ENCODE data around the gene HLA-B. TPM values are rescaled to one million over a fixed set of nuclear protein-coding genes. Genes with fewer than 3 reads are reported as not detected.
A peak's percentile ranks its signal among the peaks of the same experiment; 100 is the strongest.
"Not testable (repeated sequence)": the region's sequence is repeated elsewhere in the genome, so short reads cannot be mapped to it uniquely, and the experiment has no call there.

The HLA-B gene
- total RNA-seq, 1 experiment from 2014 or later, result 69.1 TPM

DNA sequence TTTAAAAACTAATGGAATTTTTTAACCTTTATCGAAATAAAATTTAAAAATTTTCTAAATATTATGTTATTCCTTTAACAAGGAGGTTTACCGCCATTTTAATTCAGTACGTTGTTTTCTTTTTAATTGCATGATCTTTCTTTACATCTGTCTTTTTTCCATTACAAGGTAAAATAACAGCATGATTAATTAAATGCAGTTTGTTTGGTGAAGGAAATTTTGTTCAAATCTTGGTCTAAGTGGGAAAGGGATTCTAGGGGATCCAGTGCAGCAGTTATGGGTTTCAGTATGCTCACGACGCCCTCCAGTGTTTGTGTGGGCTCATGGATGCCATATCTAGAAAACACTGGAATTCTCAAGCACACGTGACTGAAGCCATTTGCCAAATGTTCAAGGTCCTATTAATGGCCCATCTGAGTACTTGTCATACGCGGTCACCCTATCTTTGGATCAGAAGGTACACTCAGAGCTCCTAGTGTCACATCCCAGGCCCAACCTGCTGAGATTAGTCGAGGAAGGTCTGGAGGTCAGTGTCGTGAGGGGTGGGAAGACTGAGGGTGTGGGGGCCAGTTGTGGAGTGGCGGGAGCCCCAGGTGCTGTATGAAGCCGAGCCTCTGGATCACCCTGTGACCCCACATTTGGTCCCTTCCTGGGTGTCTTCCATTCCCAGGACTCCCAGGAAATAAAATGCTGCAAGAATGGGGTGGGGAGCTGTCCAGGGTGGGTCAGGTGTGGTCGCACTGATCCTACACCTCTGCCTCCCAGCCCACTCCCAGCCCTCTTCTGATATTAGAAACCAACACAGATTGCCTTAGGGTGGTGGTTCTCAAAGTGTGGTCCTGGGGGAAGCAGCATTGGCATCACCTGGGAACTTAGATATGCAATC lies 32.2 kb upstream of the HLA-B start:
- not testable (repeated sequence) for H3K4me3 ChIP-seq, H3K36me3 ChIP-seq, H3K27me3 ChIP-seq, H3K9me3 ChIP-seq, DNase-seq

DNA sequence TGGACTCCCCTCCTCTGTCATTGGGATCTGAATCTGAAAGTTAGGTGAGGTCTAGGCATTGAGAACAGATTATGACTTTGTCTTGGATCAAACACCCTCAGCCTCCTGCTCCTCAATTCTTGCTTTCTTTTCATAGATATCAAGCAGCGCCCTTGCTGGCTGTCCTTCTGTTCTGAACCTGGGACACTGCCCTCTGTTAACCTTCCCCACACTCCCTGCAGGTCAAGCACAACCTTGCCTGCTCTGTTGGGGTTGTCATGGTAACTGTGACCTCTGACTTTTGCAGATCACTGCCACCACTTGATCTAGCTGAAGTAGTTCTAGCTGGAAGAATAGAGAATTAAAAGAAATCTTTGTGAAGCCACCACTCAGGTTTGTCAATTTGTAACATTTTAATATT lies 30.0 kb upstream of the HLA-B start:
- Histone ChIP-seq H3K36me3 (no peaks in the 10 kb centered on the region), H3K9me3 (no peaks in the 10 kb centered on the region), H3K4me3 (no peak overlapping the region), H3K27me3 (no peaks in the 10 kb centered on the region)
- DNase-seq, result no peak

DNA sequence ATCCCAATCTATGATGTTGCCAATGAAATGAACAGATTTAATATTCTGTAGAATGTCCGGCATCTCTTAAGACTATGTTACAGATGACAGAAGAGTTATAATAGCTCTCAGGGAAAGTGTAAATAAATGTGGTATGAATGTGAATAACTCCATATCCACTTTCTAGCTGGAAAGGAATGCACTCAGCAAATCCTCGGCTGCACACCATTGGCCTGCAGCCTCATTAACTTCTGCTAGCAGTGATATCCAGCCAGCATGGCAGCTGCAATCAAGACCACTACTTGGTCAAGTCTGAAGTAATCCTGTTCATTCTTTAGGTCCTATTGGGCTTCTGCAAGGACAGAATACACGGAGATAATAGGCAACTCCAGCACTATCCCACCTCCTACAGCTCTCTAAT lies 29.1 kb upstream of the HLA-B start:
- no peak for DNase-seq
- H3K4me3 ChIP-seq, result no peak overlapping the region

DNA sequence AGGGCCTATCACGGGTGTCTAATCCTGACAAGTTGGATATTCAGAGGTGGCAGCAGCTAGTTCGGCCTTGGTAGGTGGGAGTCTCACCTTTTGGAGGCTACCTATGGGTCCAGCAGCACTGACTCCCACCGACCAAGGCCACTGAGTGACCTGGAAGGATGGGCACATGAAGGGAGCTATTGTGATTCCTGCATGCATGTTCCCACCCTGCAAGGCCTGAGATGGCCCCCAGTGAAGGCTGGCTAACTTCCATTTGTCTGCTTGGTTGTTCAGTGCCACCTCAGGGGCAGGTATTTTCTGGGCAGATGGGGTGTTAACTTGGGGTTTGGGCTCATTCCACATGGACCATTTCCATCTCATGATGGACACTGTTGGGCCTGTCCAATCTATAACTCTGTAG lies 28.1 kb upstream of the HLA-B start:
- DNase-seq, result no peak

More for the DNA sequence above, 29.1 kb upstream of the HLA-B start:
- Histone ChIP-seq H3K36me3 (no peaks in the 10 kb centered on the region), H3K27me3 (no peaks in the 10 kb centered on the region), H3K9me3 (no peaks in the 10 kb centered on the region)

DNA sequence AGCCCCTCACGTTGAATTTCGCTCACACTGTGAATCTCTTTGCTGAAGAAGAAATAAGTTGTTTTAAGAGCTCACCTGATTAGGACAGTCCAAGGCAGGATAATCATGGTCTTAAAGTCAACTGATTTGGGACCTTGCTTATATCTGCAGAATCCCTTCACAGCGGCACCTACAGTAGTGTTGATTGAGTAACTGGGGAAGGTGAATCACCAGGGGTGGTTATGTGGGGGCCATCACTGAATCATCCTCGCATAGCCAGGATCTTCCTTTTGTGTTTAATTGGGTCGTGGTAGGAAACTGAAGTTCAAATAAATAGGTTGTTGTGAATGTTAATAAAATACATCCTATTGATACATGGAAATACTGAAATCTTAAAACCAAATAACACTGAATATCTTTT lies 26.2 kb upstream of the HLA-B start:
- H3K9me3 ChIP-seq, result no peaks in the 10 kb centered on the region
- no peaks in the 10 kb centered on the region for H3K27me3 ChIP-seq
- H3K36me3 ChIP-seq, result no peaks in the 10 kb centered on the region
- no peak overlapping the region for H3K4me3 ChIP-seq
- DNase-seq, result no peak

More for the DNA sequence above, 28.1 kb upstream of the HLA-B start:
- Histone ChIP-seq H3K27me3 (no peaks in the 10 kb centered on the region), H3K4me3 (no peak overlapping the region), H3K9me3 (no peaks in the 10 kb centered on the region), H3K36me3 (no peaks in the 10 kb centered on the region)

DNA sequence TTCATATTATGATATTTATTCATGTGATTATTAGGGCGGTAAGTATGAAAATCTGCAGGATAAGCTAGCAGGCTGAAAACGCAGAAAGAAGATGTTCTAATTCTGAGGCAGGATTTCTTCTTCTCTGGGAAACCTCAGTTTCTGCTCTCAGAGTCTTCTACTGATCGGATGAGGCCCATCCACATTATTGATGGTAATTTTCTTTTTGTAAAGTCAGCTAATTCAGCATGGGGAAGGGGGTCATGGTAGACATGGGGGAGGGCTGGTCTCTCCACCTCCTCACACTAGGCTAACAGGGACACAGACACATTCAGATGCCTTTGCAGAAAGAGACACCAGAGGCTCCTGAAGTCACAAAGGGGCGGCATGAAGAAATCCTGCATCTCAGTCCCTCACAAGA lies 24.7 kb upstream of the HLA-B start:
- no peak for DNase-seq
- Histone ChIP-seq H3K36me3 (no peaks in the 10 kb centered on the region), H3K27me3 (no peaks in the 10 kb centered on the region), H3K4me3 (no peak overlapping the region), H3K9me3 (no peaks in the 10 kb centered on the region)

DNA sequence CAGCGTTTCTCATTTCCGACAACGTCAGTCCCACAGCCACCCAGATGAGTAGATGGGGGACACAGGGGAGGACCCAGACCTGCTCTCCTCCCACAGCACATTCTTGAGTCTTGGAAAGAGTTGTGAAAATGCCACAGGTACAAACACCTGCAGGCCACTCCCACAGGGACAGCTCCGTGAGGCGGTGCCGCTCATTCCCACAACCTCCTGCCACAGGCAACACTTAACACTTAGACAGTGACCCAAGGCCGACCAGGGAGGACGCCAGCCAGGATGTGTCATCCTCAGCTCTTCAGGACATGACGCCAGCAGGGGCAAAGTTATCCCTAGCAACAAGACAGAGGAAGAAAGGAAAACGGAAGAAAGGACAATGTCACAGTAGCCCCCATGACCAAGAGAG lies 22.9 kb upstream of the HLA-B start:
- no peaks in the 10 kb centered on the region for H3K27me3 ChIP-seq
- H3K9me3 ChIP-seq, result no peaks in the 10 kb centered on the region
- H3K4me3 ChIP-seq, result no peak overlapping the region
- no peak for DNase-seq
- no peaks in the 10 kb centered on the region for H3K36me3 ChIP-seq

DNA sequence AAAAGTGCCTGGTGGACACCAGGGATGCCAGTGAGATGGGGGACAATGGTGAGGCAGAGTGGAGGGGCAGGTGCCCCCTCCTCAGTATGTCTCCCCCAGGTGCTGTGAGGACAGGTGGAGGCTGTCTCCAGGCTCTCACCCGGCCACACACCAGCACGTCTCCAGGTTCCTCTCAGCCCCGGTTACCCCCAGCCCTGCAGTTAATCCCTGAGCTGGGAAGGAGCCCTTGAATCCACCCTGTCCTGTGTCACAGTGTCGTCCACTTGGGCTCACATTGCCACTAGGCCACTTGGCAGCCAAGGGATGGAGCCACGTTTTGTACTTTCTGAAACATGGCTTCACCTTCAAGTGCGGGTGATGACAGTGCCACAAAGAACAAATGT lies 21.7 kb upstream of the HLA-B start:
- no peaks in the 10 kb centered on the region for H3K36me3 ChIP-seq
- no peak for DNase-seq
- H3K27me3 ChIP-seq, result no peaks in the 10 kb centered on the region
- no peak overlapping the region for H3K4me3 ChIP-seq
- no peaks in the 10 kb centered on the region for H3K9me3 ChIP-seq

DNA sequence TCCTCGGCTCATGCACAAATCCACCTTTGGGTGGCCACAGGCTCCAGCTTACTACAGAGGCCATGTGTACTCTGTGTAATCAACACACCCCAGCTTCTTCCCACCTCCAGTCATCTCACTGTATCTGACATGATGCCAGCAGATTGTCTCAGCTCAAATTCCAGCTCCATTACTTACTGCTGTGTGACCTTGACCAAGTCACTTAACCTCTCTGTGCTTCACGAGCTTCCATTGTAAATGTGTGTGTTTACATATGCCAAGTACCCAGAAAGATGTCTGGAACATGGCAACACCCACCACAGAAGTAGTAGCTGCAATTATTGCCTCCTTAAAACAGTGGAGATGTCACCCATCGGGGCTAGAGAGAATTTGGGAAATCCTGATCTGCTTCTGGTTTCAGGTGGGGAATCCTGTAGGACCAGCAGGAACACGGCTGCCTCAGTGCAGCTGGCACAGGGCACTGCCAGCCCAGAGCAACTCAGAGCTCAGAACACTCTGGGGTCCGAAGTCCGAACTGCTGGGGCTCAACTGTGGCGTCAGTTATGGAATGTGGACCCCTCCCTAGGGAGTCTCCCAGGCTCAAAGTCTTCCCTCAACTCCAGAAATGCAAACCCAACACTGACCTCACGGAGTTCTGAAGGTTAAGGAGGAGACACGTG lies 21.2 kb upstream of the HLA-B start:
- Histone ChIP-seq H3K36me3 (no peaks in the 10 kb centered on the region), H3K4me3 (no peak overlapping the region), H3K9me3 (no peaks in the 10 kb centered on the region), H3K27me3 (no peaks in the 10 kb centered on the region)
- no peak for DNase-seq

DNA sequence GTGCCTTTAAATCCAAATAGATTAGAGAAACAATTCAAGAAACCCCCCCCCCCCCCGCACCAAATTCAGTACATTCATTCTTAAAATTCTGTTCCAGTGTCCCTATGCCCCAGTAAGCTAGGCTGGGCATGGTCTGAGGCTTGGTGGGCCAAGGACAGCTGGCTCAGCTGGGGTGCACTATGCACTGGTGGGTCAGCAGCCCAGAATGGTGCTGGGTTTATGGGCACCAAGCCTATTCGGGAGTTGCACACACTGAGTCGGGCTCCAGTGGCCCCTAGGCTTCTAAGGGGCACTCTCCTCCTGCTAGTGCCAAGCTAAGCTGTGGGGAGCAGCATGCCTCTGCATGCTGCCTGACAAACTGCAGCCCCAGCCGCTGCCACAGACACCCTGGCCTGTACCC lies 20.1 kb upstream of the HLA-B start:
- DNase-seq, result no peak
- Histone ChIP-seq H3K27me3 (no peaks in the 10 kb centered on the region), H3K36me3 (no peaks in the 10 kb centered on the region)

DNA sequence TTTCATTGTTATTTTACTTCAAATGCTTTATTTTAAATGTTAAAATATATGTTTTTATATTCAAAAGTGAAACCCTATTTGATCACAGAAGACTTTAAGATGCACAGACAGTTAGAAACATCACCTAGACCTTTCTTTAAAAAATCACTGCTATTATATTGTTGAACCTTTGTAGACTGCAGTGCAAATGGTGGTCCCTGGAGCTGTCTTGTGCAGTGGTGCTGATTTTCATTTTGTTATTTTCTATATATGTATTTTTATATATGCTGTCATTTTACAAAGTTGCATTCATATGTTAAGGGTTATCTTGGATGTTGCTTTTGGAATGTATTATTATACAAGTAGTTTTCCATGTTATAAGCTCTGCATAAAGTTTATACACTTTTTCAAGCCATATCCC lies 18.7 kb upstream of the HLA-B start:
- H3K36me3 ChIP-seq, result no peaks in the 10 kb centered on the region
- H3K4me3 ChIP-seq, result no peak overlapping the region
- peaks cover 7% of the 10 kb centered on the region; the same call in 1 of the 2 replicates for H3K9me3 ChIP-seq
- H3K27me3 ChIP-seq, result no peaks in the 10 kb centered on the region
- DNase-seq, result no peak

More for the DNA sequence above, 20.1 kb upstream of the HLA-B start:
- Histone ChIP-seq H3K4me3 (no peak overlapping the region), H3K9me3 (peaks cover 4% of the 10 kb centered on the region; the same call in 1 of the 2 replicates)

DNA sequence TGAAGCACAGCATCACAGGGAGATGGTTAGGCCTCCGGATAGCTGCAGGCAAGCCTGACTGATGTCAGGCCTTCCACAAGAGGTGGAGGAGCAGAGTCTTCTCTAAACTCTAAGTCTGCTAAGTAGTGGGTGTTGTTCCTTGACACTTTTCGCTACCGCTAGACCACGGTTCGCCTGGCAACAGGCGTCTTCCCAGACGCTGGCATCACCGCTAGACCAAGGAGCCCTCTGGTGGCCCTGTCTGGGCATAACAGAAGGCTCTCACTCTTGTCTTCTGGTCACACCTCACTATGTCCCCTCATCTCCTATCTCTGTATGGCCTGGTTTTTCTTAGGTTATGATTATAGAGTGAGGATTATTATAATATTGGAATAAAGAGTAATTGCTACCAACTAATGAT lies 17.1 kb upstream of the HLA-B start:
- not testable (repeated sequence) for H3K36me3 ChIP-seq, H3K4me3 ChIP-seq, H3K9me3 ChIP-seq, DNase-seq, H3K27me3 ChIP-seq

DNA sequence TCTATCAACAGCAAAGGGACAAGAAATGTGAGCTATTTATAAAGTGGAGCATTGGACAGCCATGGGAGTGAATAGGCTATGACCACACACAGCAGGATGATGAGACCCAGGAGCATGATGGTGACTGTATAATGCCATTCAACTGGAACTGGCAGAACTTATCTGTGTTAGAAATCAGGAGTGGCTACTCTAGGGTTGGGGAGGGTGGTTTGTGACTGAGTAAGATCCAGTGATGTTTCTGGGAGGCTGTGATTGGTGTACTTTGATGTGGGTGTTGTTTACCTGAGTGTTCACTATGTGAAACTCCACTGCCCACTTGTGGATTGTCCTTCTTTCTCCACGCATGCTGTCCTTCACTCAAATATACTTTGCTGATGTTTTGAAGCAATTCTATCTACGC lies 11.5 kb upstream of the HLA-B start:
- H3K36me3 ChIP-seq, result no peaks in the 10 kb centered on the region
- DNase-seq, result no peak
- H3K27me3 ChIP-seq, result peaks cover 5% of the 10 kb centered on the region
- no peak overlapping the region for H3K4me3 ChIP-seq
- H3K9me3 ChIP-seq, result peaks cover 7% of the 10 kb centered on the region; the same call in 1 of the 2 replicates

DNA sequence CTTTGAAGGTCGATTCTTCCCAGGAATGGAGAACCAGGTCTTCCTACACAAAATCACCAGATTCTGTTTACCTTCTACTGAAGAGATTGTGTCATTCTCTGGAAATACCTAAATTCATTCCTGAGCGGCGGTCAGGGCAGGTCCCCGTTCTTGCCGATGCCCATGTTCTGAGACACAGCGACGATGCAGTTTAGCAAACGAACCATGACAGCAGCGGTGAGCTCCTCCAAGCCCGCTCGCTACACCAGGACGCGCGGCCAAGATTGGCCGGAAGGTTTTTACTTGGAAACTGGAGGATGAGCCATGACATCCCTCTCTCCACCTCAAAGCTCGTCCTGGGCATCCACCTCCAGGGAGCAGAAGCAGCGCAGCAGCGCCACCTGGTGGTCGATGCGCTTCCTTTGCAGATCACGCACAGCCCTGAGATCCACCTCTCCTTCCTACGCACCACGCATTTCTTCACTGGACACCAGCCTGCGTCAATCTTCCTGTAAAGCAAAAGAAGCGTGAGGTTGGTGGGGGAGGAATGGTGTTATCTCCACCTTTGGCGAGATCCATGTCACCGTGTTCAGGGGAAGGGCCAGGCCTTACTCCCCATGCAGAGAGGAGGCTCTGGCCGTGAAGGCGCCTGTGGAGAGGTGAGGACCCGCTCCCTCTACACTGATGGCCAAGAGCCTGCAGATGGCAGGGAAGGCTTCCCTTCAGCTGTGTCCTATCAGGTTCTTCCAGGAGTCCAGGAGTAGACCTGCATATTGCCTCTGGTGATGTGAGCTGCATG lies 9.9 kb upstream of the HLA-B start:
- peaks cover 2% of the 10 kb centered on the region; the same call in 1 of the 2 replicates for H3K9me3 ChIP-seq
- no peak overlapping the region for H3K4me3 ChIP-seq
- H3K27me3 ChIP-seq, result peaks cover 5% of the 10 kb centered on the region
- no peaks in the 10 kb centered on the region for H3K36me3 ChIP-seq
- DNase-seq, result peak; percentile 74

DNA sequence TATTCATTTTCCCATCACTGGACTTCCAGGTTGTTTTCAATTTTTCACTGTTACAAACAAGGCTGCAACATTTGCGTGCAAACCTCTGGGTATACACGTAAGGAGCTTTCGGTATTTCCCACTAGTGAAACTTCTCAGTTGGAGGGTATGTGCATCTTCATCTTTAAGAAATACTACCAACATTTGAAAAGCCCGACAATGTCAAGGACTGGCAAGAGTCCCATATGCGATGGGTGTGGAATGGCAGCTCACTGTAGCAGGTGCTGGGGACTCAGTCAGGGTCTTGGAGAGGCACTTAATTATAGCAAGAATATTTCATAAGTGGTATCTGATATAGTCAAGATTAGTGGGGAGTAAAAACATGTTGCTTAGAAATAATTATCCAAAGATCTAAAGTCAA lies 8.9 kb upstream of the HLA-B start:
- DNase-seq, result no peak
- H3K4me3 ChIP-seq, result no peak overlapping the region
- no peaks in the 10 kb centered on the region for H3K9me3 ChIP-seq
- peaks cover 5% of the 10 kb centered on the region for H3K27me3 ChIP-seq
- no peaks in the 10 kb centered on the region for H3K36me3 ChIP-seq

DNA sequence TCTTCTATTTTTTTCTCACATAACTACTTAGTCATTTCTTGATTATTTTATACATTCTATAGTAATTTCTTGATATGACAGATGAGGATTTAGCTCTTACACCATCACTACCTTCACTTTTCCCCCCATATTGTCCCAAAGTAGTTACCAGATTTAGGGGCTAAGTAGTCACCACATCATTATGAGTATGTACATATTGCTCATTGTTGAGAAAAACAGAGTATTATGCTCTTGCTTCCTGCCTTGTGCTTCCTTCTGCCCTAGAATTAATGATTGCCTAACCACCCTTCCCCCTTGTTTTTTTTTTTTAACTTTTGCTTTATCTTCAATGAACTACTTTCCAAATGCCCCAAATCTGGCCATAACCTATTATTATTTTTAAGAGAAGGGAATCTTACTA lies 6.8 kb upstream of the HLA-B start:
- Histone ChIP-seq H3K4me3 (no peak overlapping the region), H3K9me3 (no peaks in the 10 kb centered on the region), H3K36me3 (no peaks in the 10 kb centered on the region), H3K27me3 (peaks cover 7% of the 10 kb centered on the region)
- no peak for DNase-seq

DNA sequence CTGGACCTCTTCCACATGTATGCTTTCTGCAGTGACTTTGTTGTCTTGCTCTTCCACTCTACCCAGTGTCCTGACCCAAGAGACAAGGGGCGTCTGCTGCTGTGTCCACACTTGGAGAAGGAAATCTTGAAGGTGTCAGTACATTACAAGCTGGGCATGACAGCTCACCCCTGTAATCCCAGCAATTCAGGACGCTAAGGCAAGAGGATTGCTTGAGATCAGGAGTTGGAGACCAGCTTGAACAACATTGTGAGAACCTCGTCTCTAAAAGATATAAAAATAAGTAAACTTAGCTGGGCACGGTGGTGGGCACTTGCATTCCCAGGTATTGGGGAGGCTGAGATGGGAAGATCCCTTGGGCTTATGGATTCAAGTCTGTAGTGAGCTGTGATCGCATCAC lies 5.8 kb upstream of the HLA-B start:
- H3K4me3 ChIP-seq, result no peak overlapping the region

More for the DNA sequence above, 5.8 kb upstream of the HLA-B start:
- H3K9me3 ChIP-seq, result no peaks in the 10 kb centered on the region
- no peak for DNase-seq
- peaks cover 11% of the 10 kb centered on the region for H3K27me3 ChIP-seq
- no peaks in the 10 kb centered on the region for H3K36me3 ChIP-seq

All from MG63 (cell line).